CD4-positive, alpha-beta T cell (primary cell): Measurements from ENCODE around the gene MAST4. TPM values are rescaled to one million over a fixed set of nuclear protein-coding genes. Genes with fewer than 3 reads are reported as not detected.

Experiments
- ATAC-seq: fragments of 200-7000 bp; cut with Tn5 transposase; one replicate; pipeline ENCODE4 v1.10.0; 2022; ENCODE audit warnings: mild to moderate bottlenecking; ENCODE audit not compliant: poor library complexity
- CTCF ChIA-PET: fragments of 350-600 bp; sonication (Branson Sonifier 250); formaldehyde crosslinking; loops from one replicate; lab custom pipeline; 2021; ENCODE audit warnings: antibody characterized with exemption, inconsistent platforms; lab: Charles Lee
- POLR2A ChIA-PET: fragments of 350-600 bp; sonication (Branson Sonifier 250); formaldehyde crosslinking; loops from one replicate; lab custom pipeline; 2021; ENCODE audit warnings: antibody characterized with exemption, inconsistent platforms; lab: Charles Lee
- DNase-seq, 14 experiments: peaks; one replicate each; pipeline ENCODE4 v3.0.0-alpha.2; 2013 to 2020; ENCODE audit warnings: mixed read lengths in 2 of 14
- H3K27ac ChIP-seq, 2 donors: one replicate each; pipeline versions ENCODE4 v1.5.1 to v1.7.0; 2013; ENCODE audit warnings: low read length in 2 of 2, low read depth in 1 of 2, mild to moderate bottlenecking in 1 of 2
- H3K27me3 ChIP-seq, 2 experiments: 1 replicate in 1 of 2; 2 replicates in 1 of 2; pipeline versions ENCODE4 v1.6.1 to v1.7.0; 2013; ENCODE audit warnings: low read length in 2 of 2, control low read depth in 1 of 2, mild to moderate bottlenecking in 1 of 2, moderate library complexity in 1 of 2; ENCODE audit not compliant: insufficient read depth in 2 of 2, control insufficient read depth in 1 of 2
- H3K36me3 ChIP-seq: one replicate; pipeline ENCODE4 v1.6.1; 2013; ENCODE audit warnings: low read length, control low read depth; ENCODE audit not compliant: insufficient read depth
- H3K4me1 ChIP-seq: one replicate; pipeline ENCODE4 v1.6.1; 2013; ENCODE audit warnings: low read length, control low read depth; ENCODE audit not compliant: insufficient read depth
- H3K4me3 ChIP-seq: one replicate; pipeline ENCODE4 v1.5.1; 2013; ENCODE audit warnings: mild to moderate bottlenecking, low read length, moderate library complexity
- H3K9me3 ChIP-seq, 2 experiments: 1 replicate in 1 of 2; 2 replicates in 1 of 2; pipeline versions ENCODE4 v1.6.1 to v1.7.0; 2013; ENCODE audit warnings: low read length in 2 of 2, mild to moderate bottlenecking in 2 of 2, control low read depth in 1 of 2, moderate library complexity in 1 of 2; ENCODE audit not compliant: control insufficient read depth in 1 of 2, insufficient read depth in 1 of 2
- H3K27ac Mint-ChIP-seq: one replicate; pipeline ENCODE4 v1.8.0; 2020; ENCODE audit warnings: mixed read lengths
- H3K27me3 Mint-ChIP-seq: one replicate; pipeline ENCODE4 v1.8.0; 2021; ENCODE audit warnings: mixed read lengths
- H3K36me3 Mint-ChIP-seq: one replicate; pipeline ENCODE4 v1.8.0; 2021; ENCODE audit warnings: low read depth, mixed read lengths
- H3K4me1 Mint-ChIP-seq: one replicate; pipeline ENCODE4 v1.8.0; 2021; ENCODE audit warnings: low read depth, mixed read lengths
- H3K4me3 Mint-ChIP-seq: one replicate; pipeline ENCODE4 v1.8.0; 2020; ENCODE audit warnings: mild to moderate bottlenecking, mixed read lengths
- H3K9me3 Mint-ChIP-seq: one replicate; pipeline ENCODE4 v1.8.0; 2020; ENCODE audit warnings: mixed read lengths
- CTCF ChIP-seq: fragments of 200-600 bp; IDR thresholded peaks from one replicate; pipeline ENCODE4 v1.8.0; 2022; ENCODE audit warnings: antibody characterized with exemption, mild to moderate bottlenecking
- intact Hi-C, 2 experiments: fragments of 100-400 bp; cut with DNase I in 1 of 2; cut with micrococcal nuclease in 1 of 2; formaldehyde crosslinking; loops; one replicate each; pipeline versions ENCODE4 v1.15.1 to v1.9.0; 2023 to 2025; cut with DNase I, micrococcal nuclease
- total RNA-seq, 174 experiments: library from RNA in 2 of 174; stranded (reverse) in 2 of 174; gene quantifications; one replicate each; pipeline ENCODE4 v1.2.3 and lab custom pipeline; 2021 to 2026

MAST4 gene
- total RNA-seq, 2 experiments from 2014 or later = 21.3 to 21.6 TPM

- Mint-ChIP-seq H3K27me3 (no peaks in the 10 kb centered on the region), H3K4me3 (no peak overlapping the region), H3K27ac (no peak overlapping the region), H3K36me3 (no peaks in the 10 kb centered on the region), H3K4me1 (peaks cover 11% of the 10 kb centered on the region), H3K9me3 (no peaks in the 10 kb centered on the region)
- ATAC-seq = no peak
- H3K36me3 ChIP-seq = no peaks in the 10 kb centered on the region
- ChIA-PET CTCF (no interaction called here), POLR2A (no interaction called here)
- H3K9me3 ChIP-seq = no peaks in the 10 kb centered on the region
- no peak for TF ChIP-seq CTCF
- no peak for DNase-seq
- intact Hi-C loops = no loop called here
- no peaks in the 10 kb centered on the region for H3K27me3 ChIP-seq
- H3K4me1 ChIP-seq = no peaks in the 10 kb centered on the region
- H3K4me3 ChIP-seq = no peak overlapping the region
- H3K27ac ChIP-seq = no peak overlapping the region
These were observed 446.2 kb downstream of the MAST4 start for GRCh38 chr5:67042176-67043003.

- no peaks in the 10 kb centered on the region for H3K36me3 Mint-ChIP-seq
- H3K9me3 Mint-ChIP-seq = no peaks in the 10 kb centered on the region
- ATAC-seq (no peak), DNase-seq (no peak)
- intact Hi-C loops = no loop called here
- Histone ChIP-seq H3K4me1 (no peaks in the 10 kb centered on the region), H3K36me3 (no peaks in the 10 kb centered on the region), H3K27me3 (no peaks in the 10 kb centered on the region), H3K9me3 (no peaks in the 10 kb centered on the region), H3K27ac (no peak overlapping the region), H3K4me3 (no peak overlapping the region)
- peaks cover 11% of the 10 kb centered on the region for H3K4me1 Mint-ChIP-seq
- H3K27me3 Mint-ChIP-seq = no peaks in the 10 kb centered on the region
- POLR2A ChIA-PET = no interaction called here
- H3K4me3 Mint-ChIP-seq = no peak overlapping the region
- H3K27ac Mint-ChIP-seq = no peak overlapping the region
- no peak for TF ChIP-seq CTCF
- CTCF ChIA-PET = no interaction called here
These were observed 447.8 kb downstream of the MAST4 start for GRCh38 chr5:67043796-67044511.

GRCh38 chr5:67045816-67046740 is 449.9 kb downstream of the MAST4 start:
- Mint-ChIP-seq H3K4me1 (peaks cover 26% of the 10 kb centered on the region), H3K36me3 (no peaks in the 10 kb centered on the region), H3K4me3 (no peak overlapping the region), H3K27me3 (no peaks in the 10 kb centered on the region), H3K27ac (no peak overlapping the region), H3K9me3 (no peaks in the 10 kb centered on the region)
- no peak overlapping the region for H3K4me3 ChIP-seq
- H3K9me3 ChIP-seq = no peaks in the 10 kb centered on the region
- ChIA-PET CTCF (no interaction called here), POLR2A (no interaction called here)
- TF ChIP-seq CTCF = no peak
- no peaks in the 10 kb centered on the region for H3K4me1 ChIP-seq
- DNase-seq (no peak), ATAC-seq (no peak)
- H3K27me3 ChIP-seq = no peaks in the 10 kb centered on the region
- H3K36me3 ChIP-seq = no peaks in the 10 kb centered on the region
- H3K27ac ChIP-seq = no peak overlapping the region
- intact Hi-C loops = no loop called here
